HEK293 (cell line): ENCODE data around the gene EXOC1.

Experiments
- CTCF ChIA-PET: fragments of 350-600 bp; formaldehyde crosslinking; extraction: SDS; loops from one replicate; lab custom pipeline; 2021; ENCODE audit warnings: antibody characterized with exemption; lab: Yijun Ruan, JAX
- POLR2A ChIA-PET: fragments of 300-600 bp; formaldehyde crosslinking; extraction: SDS; loops from one replicate; lab custom pipeline; 2020; ENCODE audit warnings: antibody characterized with exemption, inconsistent platforms; lab: Yijun Ruan, JAX
- H3K27ac ChIP-seq: fragments of 200-500 bp; sonication (Bioruptor generic); 2 replicates; pipeline ENCODE4 v1.5.1; 2014; ENCODE audit warnings: low read depth, low read length, control low read depth, inconsistent platforms; ENCODE audit errors: extremely low read depth
- H3K36me3 ChIP-seq, 2 experiments: fragments of 200-500 bp in 1 of 2; sonication (Bioruptor generic) in 1 of 2; 1 replicate in 1 of 2; 2 replicates in 1 of 2; pipeline ENCODE4 v1.5.1; 2014 to 2017; ENCODE audit warnings: inconsistent platforms in 2 of 2, low read length in 2 of 2; ENCODE audit not compliant: control insufficient read depth in 2 of 2, insufficient read depth in 1 of 2
- H3K4me1 ChIP-seq: fragments of 200-500 bp; sonication (Bioruptor generic); 2 replicates; pipeline ENCODE4 v1.5.1; 2014; ENCODE audit warnings: mild to moderate bottlenecking, low read length, inconsistent platforms; ENCODE audit not compliant: control insufficient read depth, insufficient read depth
- H3K4me3 ChIP-seq: 2 replicates; pipeline ENCODE4 v1.5.1; 2011; ENCODE audit warnings: low read depth, mild to moderate bottlenecking, control low read depth, low read length, moderate library complexity
- H3K9me3 ChIP-seq: fragments of 200-500 bp; sonication (Bioruptor generic); 2 replicates; pipeline ENCODE4 v1.5.1; 2014; ENCODE audit warnings: low read depth, low read length, inconsistent platforms; ENCODE audit not compliant: control insufficient read depth, insufficient read depth
- BCL11B ChIP-seq: fragments of 450-650 bp; formaldehyde crosslinking; IDR thresholded peaks from 2 replicates; pipeline ENCODE4 v1.5.1; 2016; ENCODE audit warnings: low read depth, missing biosample characterization, missing genetic modification characterization
- EGR2 ChIP-seq: fragments of 450-650 bp; formaldehyde crosslinking; IDR thresholded peaks from 2 replicates; pipeline ENCODE4 v1.5.1; 2016; ENCODE audit warnings: low read depth, missing biosample characterization, missing genetic modification characterization
- REPIN1 ChIP-seq: fragments of 450-650 bp; formaldehyde crosslinking; IDR thresholded peaks from 2 replicates; pipeline ENCODE4 v1.5.1; 2017; ENCODE audit warnings: missing biosample characterization, missing genetic modification characterization, low read depth
- SALL2 ChIP-seq: fragments of 450-650 bp; formaldehyde crosslinking; IDR thresholded peaks from 2 replicates; pipeline ENCODE4 v1.5.0; 2017; ENCODE audit warnings: missing biosample characterization, mild to moderate bottlenecking, missing genetic modification characterization, borderline replicate concordance
- SETDB1 ChIP-seq: IDR thresholded peaks from one replicate; pipeline ENCODE4 v1.6.1; 2017; ENCODE audit warnings: mild to moderate bottlenecking, low read length, moderate library complexity, mixed read lengths; ENCODE audit not compliant: insufficient read length
- ZBTB20 ChIP-seq: fragments of 450-650 bp; formaldehyde crosslinking; IDR thresholded peaks from 2 replicates; pipeline ENCODE4 v1.5.1; 2016; ENCODE audit warnings: missing biosample characterization, missing genetic modification characterization
- ZNF132 ChIP-seq: fragments of 450-650 bp; formaldehyde crosslinking; IDR thresholded peaks from 2 replicates; pipeline ENCODE4 v1.5.1; 2017; ENCODE audit warnings: missing biosample characterization, missing genetic modification characterization, borderline replicate concordance
- ZNF174 ChIP-seq: fragments of 450-650 bp; formaldehyde crosslinking; IDR thresholded peaks from 2 replicates; pipeline ENCODE4 v1.5.0; 2017; ENCODE audit warnings: missing biosample characterization, mild to moderate bottlenecking, missing genetic modification characterization
- ZNF248 ChIP-seq: fragments of 450-650 bp; formaldehyde crosslinking; IDR thresholded peaks from 2 replicates; pipeline ENCODE4 v1.5.1; 2017; ENCODE audit warnings: missing biosample characterization, missing genetic modification characterization
- ZNF311 ChIP-seq: fragments of 450-650 bp; formaldehyde crosslinking; IDR thresholded peaks from 2 replicates; pipeline ENCODE4 v1.5.1; 2017; ENCODE audit warnings: missing biosample characterization, missing genetic modification characterization, borderline replicate concordance
- ZNF324 ChIP-seq: fragments of 450-650 bp; formaldehyde crosslinking; IDR thresholded peaks from 2 replicates; pipeline ENCODE4 v1.5.1; 2016; ENCODE audit warnings: missing biosample characterization, missing genetic modification characterization
- ZNF341 ChIP-seq: fragments of 450-650 bp; formaldehyde crosslinking; IDR thresholded peaks from 2 replicates; pipeline ENCODE4; 2016; ENCODE audit warnings: low read depth, missing biosample characterization, missing genetic modification characterization
- ZNF37A ChIP-seq: fragments of 450-650 bp; IDR thresholded peaks from 2 replicates; pipeline ENCODE4 v1.5.1; 2018; ENCODE audit warnings: missing biosample characterization, missing genetic modification characterization
- ZNF530 ChIP-seq: fragments of 450-650 bp; formaldehyde crosslinking; IDR thresholded peaks from 2 replicates; pipeline ENCODE4 v1.5.1; 2016; ENCODE audit warnings: low read depth, missing biosample characterization, missing genetic modification characterization
- ZNF610 ChIP-seq: fragments of 450-650 bp; formaldehyde crosslinking; IDR thresholded peaks from 2 replicates; pipeline ENCODE4 v1.5.1; 2016; ENCODE audit warnings: missing biosample characterization, missing genetic modification characterization, borderline replicate concordance
- TF ChIP-seq, protein P1 (sequence below): fragments of 450-650 bp; formaldehyde crosslinking; IDR thresholded peaks from 2 replicates; pipeline ENCODE4 v1.5.1; 2016; ENCODE audit warnings: missing biosample characterization, missing genetic modification characterization
- TF ChIP-seq, protein P2 (sequence below): fragments of 450-650 bp; formaldehyde crosslinking; IDR thresholded peaks from 2 replicates; pipeline ENCODE4 v1.5.1; 2016; ENCODE audit warnings: missing biosample characterization, missing genetic modification characterization, borderline replicate concordance
- TF ChIP-seq, protein P3 (sequence below): fragments of 450-650 bp; formaldehyde crosslinking; IDR thresholded peaks from 2 replicates; pipeline ENCODE4 v1.5.1; 2016; ENCODE audit warnings: missing biosample characterization, missing genetic modification characterization
- TF ChIP-seq, protein P4 (sequence below): fragments of 450-650 bp; formaldehyde crosslinking; IDR thresholded peaks from 2 replicates; pipeline ENCODE4 v1.5.1; 2016; ENCODE audit warnings: missing biosample characterization, missing genetic modification characterization, borderline replicate concordance

EXOC1 gene, protein sequence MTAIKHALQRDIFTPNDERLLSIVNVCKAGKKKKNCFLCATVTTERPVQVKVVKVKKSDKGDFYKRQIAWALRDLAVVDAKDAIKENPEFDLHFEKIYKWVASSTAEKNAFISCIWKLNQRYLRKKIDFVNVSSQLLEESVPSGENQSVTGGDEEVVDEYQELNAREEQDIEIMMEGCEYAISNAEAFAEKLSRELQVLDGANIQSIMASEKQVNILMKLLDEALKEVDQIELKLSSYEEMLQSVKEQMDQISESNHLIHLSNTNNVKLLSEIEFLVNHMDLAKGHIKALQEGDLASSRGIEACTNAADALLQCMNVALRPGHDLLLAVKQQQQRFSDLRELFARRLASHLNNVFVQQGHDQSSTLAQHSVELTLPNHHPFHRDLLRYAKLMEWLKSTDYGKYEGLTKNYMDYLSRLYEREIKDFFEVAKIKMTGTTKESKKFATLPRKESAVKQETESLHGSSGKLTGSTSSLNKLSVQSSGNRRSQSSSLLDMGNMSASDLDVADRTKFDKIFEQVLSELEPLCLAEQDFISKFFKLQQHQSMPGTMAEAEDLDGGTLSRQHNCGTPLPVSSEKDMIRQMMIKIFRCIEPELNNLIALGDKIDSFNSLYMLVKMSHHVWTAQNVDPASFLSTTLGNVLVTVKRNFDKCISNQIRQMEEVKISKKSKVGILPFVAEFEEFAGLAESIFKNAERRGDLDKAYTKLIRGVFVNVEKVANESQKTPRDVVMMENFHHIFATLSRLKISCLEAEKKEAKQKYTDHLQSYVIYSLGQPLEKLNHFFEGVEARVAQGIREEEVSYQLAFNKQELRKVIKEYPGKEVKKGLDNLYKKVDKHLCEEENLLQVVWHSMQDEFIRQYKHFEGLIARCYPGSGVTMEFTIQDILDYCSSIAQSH

DNA sequence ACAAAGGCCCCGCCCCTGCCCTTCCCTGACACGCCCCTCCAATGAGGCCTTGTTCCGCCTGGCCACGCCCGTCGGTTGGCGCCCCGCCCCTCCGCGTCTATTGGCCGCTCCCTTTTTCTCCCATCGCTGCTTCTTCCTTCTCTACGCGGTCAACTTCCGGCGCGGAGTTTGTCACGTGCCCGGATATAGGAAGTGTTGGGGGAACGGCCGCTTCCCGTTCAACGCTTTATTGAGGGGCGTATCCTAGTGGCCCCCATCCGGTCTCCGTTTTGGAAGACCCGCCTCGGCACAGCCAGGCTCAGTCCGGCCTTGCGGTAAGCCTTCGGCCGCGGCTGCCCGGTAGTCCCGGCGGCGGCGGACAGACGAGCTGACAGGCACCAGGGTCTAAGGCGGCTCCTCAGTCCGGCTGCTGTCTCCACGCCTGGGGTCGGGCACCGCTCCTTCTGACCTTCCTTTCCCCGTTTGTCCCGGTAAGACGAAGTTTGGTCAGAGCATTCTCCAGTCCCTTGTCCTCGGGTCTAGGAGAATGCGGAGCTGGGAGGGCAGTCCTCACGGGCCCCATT lies at the start of gene EXOC1:
Gene EXOC1 (plus strand): TSS at position 165 of the 563 bp plus-strand sequence. CDS start 4,676 bp downstream, outside the sequence.
- H3K4me3 ChIP-seq, result peak within 1 kb of the TSS; percentile 94
- H3K27ac ChIP-seq, result peak within 1 kb of the TSS; percentile 73
- H3K9me3 ChIP-seq, result no peaks in the 10 kb centered on the region
- no peaks in the 10 kb centered on the region for H3K4me1 ChIP-seq
- POLR2A ChIA-PET, result interaction anchor here (0.5 to 1.6 kb wide), 2 partner anchors 11 to 1637 kb away, joined by 3 to 4 read pairs; no protein-coding TSS in a partner anchor
- CTCF ChIA-PET, result interaction anchor here (0.6 to 1.1 kb wide), 2 partner anchors 11 to 20 kb away, joined by 3 to 4 read pairs; no protein-coding TSS in a partner anchor
- H3K36me3 ChIP-seq, result peaks cover 0 to 5% of the 10 kb centered on the region in 2 experiments; a peak in 1 of 3 replicates
- TF ChIP-seq REPIN1 (tag by site-specific recombination) (no peak), ZNF311 (tag by site-specific recombination) (no peak), ZNF341 (tag by site-specific recombination) (peak; percentile 71), ZNF530 (no peak), ZBTB20 (0 out of 2 replicates have a peak, but pooled peaks have one; percentile 23), SALL2 (no peak), ZNF248 (tag by site-specific recombination) (no peak), BCL11B (no peak), ZNF324 (tag by site-specific recombination) (no peak), ZNF174 (tag by site-specific recombination) (no peak), ZNF610 (tag by site-specific recombination) (peak; percentile 80; the same call in 1 of the 2 replicates), EGR2 (no peak), ZNF132 (no peak), SETDB1 (no peak), ZNF37A (tag by site-specific recombination) (no peak)
- TF ChIP-seq, protein P1, sequence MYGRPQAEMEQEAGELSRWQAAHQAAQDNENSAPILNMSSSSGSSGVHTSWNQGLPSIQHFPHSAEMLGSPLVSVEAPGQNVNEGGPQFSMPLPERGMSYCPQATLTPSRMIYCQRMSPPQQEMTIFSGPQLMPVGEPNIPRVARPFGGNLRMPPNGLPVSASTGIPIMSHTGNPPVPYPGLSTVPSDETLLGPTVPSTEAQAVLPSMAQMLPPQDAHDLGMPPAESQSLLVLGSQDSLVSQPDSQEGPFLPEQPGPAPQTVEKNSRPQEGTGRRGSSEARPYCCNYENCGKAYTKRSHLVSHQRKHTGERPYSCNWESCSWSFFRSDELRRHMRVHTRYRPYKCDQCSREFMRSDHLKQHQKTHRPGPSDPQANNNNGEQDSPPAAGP (tag by site-specific recombination), result no peak
- TF ChIP-seq, protein P2, sequence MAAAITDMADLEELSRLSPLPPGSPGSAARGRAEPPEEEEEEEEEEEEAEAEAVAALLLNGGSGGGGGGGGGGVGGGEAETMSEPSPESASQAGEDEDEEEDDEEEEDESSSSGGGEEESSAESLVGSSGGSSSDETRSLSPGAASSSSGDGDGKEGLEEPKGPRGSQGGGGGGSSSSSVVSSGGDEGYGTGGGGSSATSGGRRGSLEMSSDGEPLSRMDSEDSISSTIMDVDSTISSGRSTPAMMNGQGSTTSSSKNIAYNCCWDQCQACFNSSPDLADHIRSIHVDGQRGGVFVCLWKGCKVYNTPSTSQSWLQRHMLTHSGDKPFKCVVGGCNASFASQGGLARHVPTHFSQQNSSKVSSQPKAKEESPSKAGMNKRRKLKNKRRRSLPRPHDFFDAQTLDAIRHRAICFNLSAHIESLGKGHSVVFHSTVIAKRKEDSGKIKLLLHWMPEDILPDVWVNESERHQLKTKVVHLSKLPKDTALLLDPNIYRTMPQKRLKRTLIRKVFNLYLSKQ, result no peak
- TF ChIP-seq, protein P3, sequence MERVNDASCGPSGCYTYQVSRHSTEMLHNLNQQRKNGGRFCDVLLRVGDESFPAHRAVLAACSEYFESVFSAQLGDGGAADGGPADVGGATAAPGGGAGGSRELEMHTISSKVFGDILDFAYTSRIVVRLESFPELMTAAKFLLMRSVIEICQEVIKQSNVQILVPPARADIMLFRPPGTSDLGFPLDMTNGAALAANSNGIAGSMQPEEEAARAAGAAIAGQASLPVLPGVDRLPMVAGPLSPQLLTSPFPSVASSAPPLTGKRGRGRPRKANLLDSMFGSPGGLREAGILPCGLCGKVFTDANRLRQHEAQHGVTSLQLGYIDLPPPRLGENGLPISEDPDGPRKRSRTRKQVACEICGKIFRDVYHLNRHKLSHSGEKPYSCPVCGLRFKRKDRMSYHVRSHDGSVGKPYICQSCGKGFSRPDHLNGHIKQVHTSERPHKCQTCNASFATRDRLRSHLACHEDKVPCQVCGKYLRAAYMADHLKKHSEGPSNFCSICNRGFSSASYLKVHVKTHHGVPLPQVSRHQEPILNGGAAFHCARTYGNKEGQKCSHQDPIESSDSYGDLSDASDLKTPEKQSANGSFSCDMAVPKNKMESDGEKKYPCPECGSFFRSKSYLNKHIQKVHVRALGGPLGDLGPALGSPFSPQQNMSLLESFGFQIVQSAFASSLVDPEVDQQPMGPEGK (tag by site-specific recombination), result peak; percentile 61
- TF ChIP-seq, protein P4, sequence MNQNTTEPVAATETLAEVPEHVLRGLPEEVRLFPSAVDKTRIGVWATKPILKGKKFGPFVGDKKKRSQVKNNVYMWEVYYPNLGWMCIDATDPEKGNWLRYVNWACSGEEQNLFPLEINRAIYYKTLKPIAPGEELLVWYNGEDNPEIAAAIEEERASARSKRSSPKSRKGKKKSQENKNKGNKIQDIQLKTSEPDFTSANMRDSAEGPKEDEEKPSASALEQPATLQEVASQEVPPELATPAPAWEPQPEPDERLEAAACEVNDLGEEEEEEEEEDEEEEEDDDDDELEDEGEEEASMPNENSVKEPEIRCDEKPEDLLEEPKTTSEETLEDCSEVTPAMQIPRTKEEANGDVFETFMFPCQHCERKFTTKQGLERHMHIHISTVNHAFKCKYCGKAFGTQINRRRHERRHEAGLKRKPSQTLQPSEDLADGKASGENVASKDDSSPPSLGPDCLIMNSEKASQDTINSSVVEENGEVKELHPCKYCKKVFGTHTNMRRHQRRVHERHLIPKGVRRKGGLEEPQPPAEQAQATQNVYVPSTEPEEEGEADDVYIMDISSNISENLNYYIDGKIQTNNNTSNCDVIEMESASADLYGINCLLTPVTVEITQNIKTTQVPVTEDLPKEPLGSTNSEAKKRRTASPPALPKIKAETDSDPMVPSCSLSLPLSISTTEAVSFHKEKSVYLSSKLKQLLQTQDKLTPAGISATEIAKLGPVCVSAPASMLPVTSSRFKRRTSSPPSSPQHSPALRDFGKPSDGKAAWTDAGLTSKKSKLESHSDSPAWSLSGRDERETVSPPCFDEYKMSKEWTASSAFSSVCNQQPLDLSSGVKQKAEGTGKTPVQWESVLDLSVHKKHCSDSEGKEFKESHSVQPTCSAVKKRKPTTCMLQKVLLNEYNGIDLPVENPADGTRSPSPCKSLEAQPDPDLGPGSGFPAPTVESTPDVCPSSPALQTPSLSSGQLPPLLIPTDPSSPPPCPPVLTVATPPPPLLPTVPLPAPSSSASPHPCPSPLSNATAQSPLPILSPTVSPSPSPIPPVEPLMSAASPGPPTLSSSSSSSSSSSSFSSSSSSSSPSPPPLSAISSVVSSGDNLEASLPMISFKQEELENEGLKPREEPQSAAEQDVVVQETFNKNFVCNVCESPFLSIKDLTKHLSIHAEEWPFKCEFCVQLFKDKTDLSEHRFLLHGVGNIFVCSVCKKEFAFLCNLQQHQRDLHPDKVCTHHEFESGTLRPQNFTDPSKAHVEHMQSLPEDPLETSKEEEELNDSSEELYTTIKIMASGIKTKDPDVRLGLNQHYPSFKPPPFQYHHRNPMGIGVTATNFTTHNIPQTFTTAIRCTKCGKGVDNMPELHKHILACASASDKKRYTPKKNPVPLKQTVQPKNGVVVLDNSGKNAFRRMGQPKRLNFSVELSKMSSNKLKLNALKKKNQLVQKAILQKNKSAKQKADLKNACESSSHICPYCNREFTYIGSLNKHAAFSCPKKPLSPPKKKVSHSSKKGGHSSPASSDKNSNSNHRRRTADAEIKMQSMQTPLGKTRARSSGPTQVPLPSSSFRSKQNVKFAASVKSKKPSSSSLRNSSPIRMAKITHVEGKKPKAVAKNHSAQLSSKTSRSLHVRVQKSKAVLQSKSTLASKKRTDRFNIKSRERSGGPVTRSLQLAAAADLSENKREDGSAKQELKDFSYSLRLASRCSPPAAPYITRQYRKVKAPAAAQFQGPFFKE (tag by site-specific recombination), result no peak
